K562 (cell line): ENCODE results near the gene LEPROT.

ENCODE experiments used
- DNMT1 ChIP-seq: fragments of 450-650 bp; IDR thresholded peaks from 2 replicates; pipeline ENCODE4 v1.6.1; 2016; ENCODE audit warnings: antibody characterized with exemption, mild to moderate bottlenecking
- ESRRA ChIP-seq: fragments of 450-650 bp; IDR thresholded peaks from 2 replicates; pipeline ENCODE4 v1.6.1; 2014; ENCODE audit warnings: low read depth, mild to moderate bottlenecking, moderate library complexity, borderline replicate concordance
- HNRNPUL1 ChIP-seq: fragments of 200-400 bp; formaldehyde crosslinking; IDR thresholded peaks from 2 replicates; pipeline ENCODE4 v1.6.1; 2017; ENCODE audit warnings: low read length
- KHSRP ChIP-seq: fragments of 450-650 bp; IDR thresholded peaks from 2 replicates; pipeline ENCODE4 v1.6.1; 2017
- MAX ChIP-seq: sonication (generic); formaldehyde crosslinking; IDR thresholded peaks from 2 replicates; pipeline ENCODE4 v1.9.0; 2022; ENCODE audit warnings: mild to moderate bottlenecking, missing genetic modification reagents
- PHF21A ChIP-seq: fragments of 450-650 bp; IDR thresholded peaks from 2 replicates; pipeline ENCODE4 v1.6.1; 2017; ENCODE audit warnings: low read depth, borderline replicate concordance
- POLR2AphosphoS5 ChIP-seq: IDR thresholded peaks from 2 replicates; pipeline ENCODE4 v1.6.1; 2011; ENCODE audit warnings: mild to moderate bottlenecking, low read depth, low read length, moderate library complexity; ENCODE audit not compliant: control insufficient read depth, insufficient read depth
- SAP30 ChIP-seq: fragments of 200-600 bp; sonication (generic); IDR thresholded peaks from 2 replicates; pipeline ENCODE4 v1.6.1; 2012; ENCODE audit warnings: borderline replicate concordance, low read depth, mild to moderate bottlenecking, moderate library complexity, low read length, control low read depth, inconsistent platforms; ENCODE audit not compliant: insufficient read depth, poor library complexity, severe bottlenecking
- YY1 ChIP-seq, 3 experiments: IDR thresholded peaks; 2 replicates each; pipeline ENCODE4 v1.6.1; 2011; ENCODE audit warnings: low read length in 2 of 3, mild to moderate bottlenecking in 2 of 3, moderate library complexity in 2 of 3, borderline replicate concordance in 1 of 3, control low read depth in 1 of 3, low read depth in 1 of 3; ENCODE audit not compliant: insufficient read depth in 3 of 3, insufficient replicate concordance in 2 of 3, control insufficient read depth in 1 of 3, insufficient read length in 1 of 3; ENCODE audit errors: extremely low read depth in 1 of 3
- ZBTB34 ChIP-seq: fragments of 250-450 bp; sonication (Bioruptor Pico); IDR thresholded peaks from 2 replicates; pipeline ENCODE4 v1.8.0; 2021; ENCODE audit warnings: mild to moderate bottlenecking, moderate library complexity
- ZNF175 ChIP-seq: fragments of 200-800 bp; sonication (Bioruptor generic); IDR thresholded peaks from 2 replicates; pipeline ENCODE4 v1.6.1; 2016; ENCODE audit warnings: low read depth, mild to moderate bottlenecking, missing genetic modification characterization, missing compliant biosample characterization
- ZNF324 ChIP-seq: fragments of 250-450 bp; sonication (Bioruptor Pico); IDR thresholded peaks from 2 replicates; pipeline ENCODE4 v1.4.0; 2020; ENCODE audit warnings: mild to moderate bottlenecking

DNA sequence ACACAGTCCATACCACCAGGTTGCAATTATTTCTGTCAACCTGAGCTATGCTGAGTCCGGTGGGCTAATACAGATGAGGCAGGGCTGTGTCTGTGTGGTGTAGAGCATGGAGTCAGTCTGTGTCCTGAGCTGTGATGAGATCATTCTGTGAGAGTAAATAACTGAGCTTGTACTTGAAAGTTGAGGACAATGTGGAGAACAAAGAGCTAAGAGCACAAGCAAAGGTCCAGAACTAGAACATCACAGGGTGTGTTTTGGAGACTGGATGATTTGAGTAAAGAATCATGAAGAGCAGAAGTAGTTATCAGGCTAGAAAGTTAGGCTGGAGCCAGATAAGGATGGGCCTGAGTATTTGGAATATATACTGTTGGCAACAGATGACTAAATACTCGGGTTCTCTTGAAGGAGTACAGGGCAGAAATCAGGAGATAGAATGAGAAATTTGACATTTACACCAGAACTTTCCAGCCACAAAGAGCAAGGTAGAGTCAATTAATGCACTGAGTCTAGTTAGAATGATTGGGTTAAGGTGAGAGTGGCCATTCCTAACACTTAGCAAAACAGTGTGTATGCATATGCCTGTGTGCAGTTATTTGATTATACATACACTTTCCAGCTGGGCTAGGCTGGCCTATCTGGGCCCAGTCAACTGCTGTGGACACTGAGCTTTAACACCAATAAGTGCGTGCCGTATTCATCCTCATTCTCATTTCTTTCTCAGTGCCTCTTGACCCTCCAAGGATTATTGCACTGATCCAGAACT lies 48.8 kb downstream of the LEPROT start:
- no peak for TF ChIP-seq POLR2AphosphoS5
- no peak for TF ChIP-seq HNRNPUL1
- TF ChIP-seq KHSRP: no peak
- TF ChIP-seq PHF21A: no peak
- no peak for TF ChIP-seq DNMT1
- TF ChIP-seq MAX (CRISPR knock-in tag): no peak
- TF ChIP-seq ESRRA: no peak
- TF ChIP-seq SAP30: no peak
- TF ChIP-seq ZBTB34 (CRISPR knock-in tag): no peak
- no peak for TF ChIP-seq ZNF324
- no peak for TF ChIP-seq ZNF175 (CRISPR knock-in tag)
- TF ChIP-seq YY1 (IDR thresholded peaks at IDR 0.05; ENCODE audit: borderline replicate concordance in 1 of 3, control insufficient read depth in 1 of 3, extremely low read depth in 1 of 3, insufficient read depth in 3 of 3, insufficient read length in 1 of 3, insufficient replicate concordance in 2 of 3, low read depth in 1 of 3, low read length in 2 of 3): no peak
